ENCODE data around the gene CCDC106.

- TF ChIP-seq, protein P1, sequence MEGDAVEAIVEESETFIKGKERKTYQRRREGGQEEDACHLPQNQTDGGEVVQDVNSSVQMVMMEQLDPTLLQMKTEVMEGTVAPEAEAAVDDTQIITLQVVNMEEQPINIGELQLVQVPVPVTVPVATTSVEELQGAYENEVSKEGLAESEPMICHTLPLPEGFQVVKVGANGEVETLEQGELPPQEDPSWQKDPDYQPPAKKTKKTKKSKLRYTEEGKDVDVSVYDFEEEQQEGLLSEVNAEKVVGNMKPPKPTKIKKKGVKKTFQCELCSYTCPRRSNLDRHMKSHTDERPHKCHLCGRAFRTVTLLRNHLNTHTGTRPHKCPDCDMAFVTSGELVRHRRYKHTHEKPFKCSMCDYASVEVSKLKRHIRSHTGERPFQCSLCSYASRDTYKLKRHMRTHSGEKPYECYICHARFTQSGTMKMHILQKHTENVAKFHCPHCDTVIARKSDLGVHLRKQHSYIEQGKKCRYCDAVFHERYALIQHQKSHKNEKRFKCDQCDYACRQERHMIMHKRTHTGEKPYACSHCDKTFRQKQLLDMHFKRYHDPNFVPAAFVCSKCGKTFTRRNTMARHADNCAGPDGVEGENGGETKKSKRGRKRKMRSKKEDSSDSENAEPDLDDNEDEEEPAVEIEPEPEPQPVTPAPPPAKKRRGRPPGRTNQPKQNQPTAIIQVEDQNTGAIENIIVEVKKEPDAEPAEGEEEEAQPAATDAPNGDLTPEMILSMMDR (IDR thresholded peaks at IDR 0.05) = no peak
- TF ChIP-seq POLR2A (IDR thresholded peaks at IDR 0.05) = no peak
Observed at GRCh38 chr19:55636723-55637122, 11.3 kb upstream of the CCDC106 start.

Measured in vagina (tissue), 2 donors.